Measurements from ENCODE around the gene GNPTAB. TPM values are rescaled to one million over a fixed set of nuclear protein-coding genes. Genes with fewer than 3 reads are reported as not detected.
"Not testable (repeated sequence)": the region's sequence is repeated elsewhere in the genome, so short reads cannot be mapped to it uniquely, and the experiment has no call there.

Gene GNPTAB
- total RNA-seq, 5 donors from 2014 or later (not counting 1 experiment from before 2014, with no cell fraction given): 44.9 to 66.8 (median 57.0) TPM

DNA sequence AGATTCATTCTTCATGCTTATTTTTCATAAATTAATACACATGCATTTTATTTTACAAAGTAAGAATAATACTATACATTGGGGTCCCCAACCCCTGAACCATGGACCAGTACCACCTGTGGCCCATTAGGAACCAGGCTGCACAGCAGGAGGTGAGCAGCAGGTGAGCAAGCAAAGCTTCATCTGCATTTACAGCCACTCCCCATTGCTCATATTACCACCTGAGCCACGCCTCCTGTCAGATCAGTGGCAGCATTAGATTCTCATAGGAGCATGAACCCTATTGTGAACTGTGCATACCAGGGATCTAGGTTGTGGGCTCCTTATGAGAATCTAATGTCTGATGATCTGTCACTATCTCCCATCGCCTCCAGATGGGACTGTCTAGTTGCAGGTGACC, 30.9 kb upstream of the GNPTAB start:
- not testable (repeated sequence) for H3K4me3 ChIP-seq (ENCODE audit: control insufficient read depth in 1 of 2, extremely low read depth in 1 of 2, low read length in 1 of 2)

DNA sequence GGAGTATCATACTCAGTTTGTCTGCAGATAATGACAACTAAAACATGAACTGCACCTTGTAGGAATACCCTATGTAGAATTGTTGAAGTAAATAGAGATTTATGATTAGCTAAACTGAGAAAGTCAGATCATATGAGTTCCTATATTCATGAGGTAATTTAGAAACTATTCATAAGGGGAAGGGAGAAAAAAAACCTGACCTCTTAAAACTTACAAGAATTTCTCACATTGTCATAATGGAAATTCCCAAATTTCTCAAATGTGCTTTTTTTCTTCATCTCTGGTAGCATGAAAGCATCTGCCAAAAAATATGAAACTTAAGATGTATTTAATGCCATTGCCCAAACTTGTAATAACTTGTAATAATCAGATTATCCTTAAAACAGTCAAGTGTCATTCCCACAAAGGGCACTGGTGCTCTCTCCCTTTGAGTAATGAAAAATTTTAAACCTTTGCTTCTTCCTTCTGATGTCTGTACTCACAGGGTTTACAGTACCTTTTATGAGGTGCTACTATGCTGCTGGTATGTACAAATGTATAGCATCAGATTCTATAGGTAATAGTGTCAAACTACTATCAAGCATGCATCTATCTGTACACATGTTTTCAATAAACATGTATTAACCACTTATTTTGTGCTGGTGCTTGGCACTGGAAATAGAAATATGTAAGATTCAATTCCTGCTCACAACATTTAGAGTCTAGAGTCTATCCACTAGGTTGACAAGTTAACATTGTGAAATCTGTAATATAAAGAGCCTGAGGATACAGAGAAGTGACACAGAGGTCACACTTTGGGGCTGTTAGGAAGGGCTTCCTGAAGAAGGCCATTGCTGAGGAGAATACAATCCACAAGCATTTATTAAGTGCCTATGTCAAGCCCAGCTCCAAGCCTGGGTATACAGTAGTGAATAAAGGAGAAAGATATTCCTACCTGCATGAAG, 29.2 kb upstream of the GNPTAB start:
- Histone ChIP-seq H3K36me3 (ENCODE audit: control insufficient read depth in 2 of 2, extremely low read depth in 1 of 2, insufficient read depth in 1 of 2, low read length in 1 of 2) (no peaks in the 10 kb centered on the region), H3K27me3 (replicated peaks in 1 of 2; ENCODE audit: control insufficient read depth in 2 of 2, extremely low read depth in 1 of 2, insufficient read depth in 2 of 2, low read length in 1 of 2) (no peaks in the 10 kb centered on the region), H3K4me1 (ENCODE audit: control insufficient read depth in 1 of 2, extremely low read depth in 1 of 2, insufficient read depth in 2 of 2, low read length in 2 of 2) (no peaks in the 10 kb centered on the region), H3K27ac (ENCODE audit: low read length) (no peak overlapping the region), H3K9me3 (no peaks in the 10 kb centered on the region), H3K4me3 (ENCODE audit: control insufficient read depth in 1 of 2, extremely low read depth in 1 of 2, low read length in 1 of 2) (no peak overlapping the region)
- Mint-ChIP-seq H3K36me3 (no peaks in the 10 kb centered on the region), H3K27me3 (peaks cover 0 to 3% of the 10 kb centered on the region in 2 donors), H3K27ac (no peak overlapping the region), H3K4me1 (peaks cover 0 to 1% (median 0%) of the 10 kb centered on the region in 3 donors), H3K9me3 (peaks cover 0 to 1% (median 0%) of the 10 kb centered on the region in 3 donors), H3K4me3 (no peak overlapping the region)
- DNase-seq (no peak), ATAC-seq (replicated peaks in 1 of 4) (no peak)
- ChIA-PET POLR2A (interaction anchor here (0.6 kb wide), 2 partner anchors 11 to 476 kb away, joined by 3 read pairs; no protein-coding TSS in a partner anchor), CTCF (no interaction called here)

More for the DNA sequence above, 30.9 kb upstream of the GNPTAB start:
- H3K9me3 ChIP-seq; DNase-seq; H3K9me3 Mint-ChIP-seq; H3K36me3 ChIP-seq (ENCODE audit: control insufficient read depth in 2 of 2, extremely low read depth in 1 of 2, insufficient read depth in 1 of 2, low read length in 1 of 2); H3K27me3 Mint-ChIP-seq; H3K27ac ChIP-seq (ENCODE audit: low read length); H3K27me3 ChIP-seq (replicated peaks in 1 of 2; ENCODE audit: control insufficient read depth in 2 of 2, extremely low read depth in 1 of 2, insufficient read depth in 2 of 2, low read length in 1 of 2); H3K27ac Mint-ChIP-seq; POLR2A ChIA-PET; H3K4me1 Mint-ChIP-seq; CTCF ChIA-PET; ATAC-seq (replicated peaks in 1 of 4); H3K4me1 ChIP-seq (ENCODE audit: control insufficient read depth in 1 of 2, extremely low read depth in 1 of 2, insufficient read depth in 2 of 2, low read length in 2 of 2); H3K36me3 Mint-ChIP-seq; H3K4me3 Mint-ChIP-seq: not testable (repeated sequence)
- no CpG with 5 or more reads among the region's 2 CpGs for WGBS (ENCODE audit: insufficient coverage)

DNA sequence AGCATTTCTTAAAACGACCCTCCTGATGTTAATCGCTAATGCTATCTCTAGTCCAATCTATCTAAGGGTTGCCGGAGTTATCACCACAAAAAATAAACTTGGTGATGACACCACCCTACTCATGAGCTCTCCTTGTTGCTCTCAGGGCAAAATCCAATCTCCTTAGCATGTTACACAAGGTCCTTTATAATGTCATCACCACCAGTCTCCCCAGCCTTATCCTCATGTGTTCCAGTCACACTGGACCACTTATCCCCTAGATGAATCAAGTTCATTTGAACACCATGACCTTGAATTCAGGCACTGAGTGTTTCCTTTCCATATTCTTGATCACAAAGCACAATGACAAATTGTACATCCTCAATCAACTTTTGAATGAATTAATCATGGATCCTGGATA, 27.6 kb upstream of the GNPTAB start:
- Mint-ChIP-seq H3K27me3 (peaks cover 0 to 3% of the 10 kb centered on the region in 2 donors), H3K9me3 (no peaks in the 10 kb centered on the region), H3K36me3 (no peaks in the 10 kb centered on the region), H3K4me3 (no peak overlapping the region), H3K27ac (no peak overlapping the region), H3K4me1 (peaks cover 0 to 3% (median 0%) of the 10 kb centered on the region in 3 donors)
- no peak overlapping the region for H3K4me3 ChIP-seq (ENCODE audit: control insufficient read depth in 1 of 2, extremely low read depth in 1 of 2, low read length in 1 of 2)
- no peak overlapping the region for H3K27ac ChIP-seq (ENCODE audit: low read length)
- no peaks in the 10 kb centered on the region for H3K9me3 ChIP-seq
- ATAC-seq (replicated peaks in 1 of 4): no peak
- WGBS (ENCODE audit: insufficient coverage): 93% methylated on average over 3 of the region's 3 CpGs
- DNase-seq: no peak
- no peaks in the 10 kb centered on the region for H3K27me3 ChIP-seq (replicated peaks in 1 of 2; ENCODE audit: control insufficient read depth in 2 of 2, extremely low read depth in 1 of 2, insufficient read depth in 2 of 2, low read length in 1 of 2)
- ChIA-PET CTCF (no interaction called here), POLR2A (no interaction called here)
- H3K36me3 ChIP-seq (ENCODE audit: control insufficient read depth in 2 of 2, extremely low read depth in 1 of 2, insufficient read depth in 1 of 2, low read length in 1 of 2): no peaks in the 10 kb centered on the region
- no peaks in the 10 kb centered on the region for H3K4me1 ChIP-seq (ENCODE audit: control insufficient read depth in 1 of 2, extremely low read depth in 1 of 2, insufficient read depth in 2 of 2, low read length in 2 of 2)

DNA sequence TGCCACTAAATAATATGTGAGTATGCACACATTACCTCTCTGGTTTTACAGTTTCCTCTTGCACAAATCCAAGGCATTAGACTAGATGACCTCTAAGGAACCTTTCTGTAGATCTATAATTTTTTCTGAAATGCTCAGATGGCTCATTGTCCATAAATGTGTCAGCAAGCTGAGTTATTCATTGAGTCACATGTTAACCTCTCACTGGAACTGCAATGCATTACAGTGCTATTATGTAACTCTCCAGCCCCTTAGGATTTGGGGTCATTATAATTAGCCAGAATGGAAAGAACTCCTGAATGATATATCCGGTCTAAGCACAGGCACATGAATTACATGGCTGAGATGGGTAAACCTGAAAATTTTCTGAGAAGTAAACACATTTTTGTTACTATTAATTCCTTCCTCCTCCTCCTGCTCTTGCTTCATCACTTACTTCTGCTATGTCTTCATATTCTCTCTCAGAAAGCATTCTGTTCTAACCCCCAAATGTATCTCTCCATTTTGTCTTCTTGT, 26.3 kb upstream of the GNPTAB start:
- no CpG with 5 or more reads among the region's 1 CpG for WGBS (ENCODE audit: insufficient coverage)

DNA sequence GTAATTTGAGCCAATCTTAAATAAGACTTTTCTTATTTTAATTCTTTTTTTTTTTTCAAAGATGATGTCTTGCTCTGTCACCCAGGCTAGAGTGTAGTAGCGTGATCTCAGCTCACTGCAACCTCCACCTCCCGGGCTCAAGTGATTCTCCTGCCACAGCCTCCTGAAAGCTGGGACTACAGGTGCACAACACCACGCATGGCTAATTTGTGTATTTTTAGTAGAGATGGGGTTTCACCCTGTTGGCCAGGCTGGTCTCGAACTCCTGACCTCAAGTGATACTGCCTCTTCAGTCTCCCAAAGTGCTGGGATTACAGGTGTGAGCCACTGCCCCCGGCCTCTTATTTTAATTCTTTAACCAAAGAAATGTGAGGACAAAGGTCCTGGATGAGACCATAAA, 25.9 kb upstream of the GNPTAB start:
- H3K36me3 ChIP-seq (ENCODE audit: control insufficient read depth in 2 of 2, extremely low read depth in 1 of 2, insufficient read depth in 1 of 2, low read length in 1 of 2); H3K27ac Mint-ChIP-seq; ATAC-seq (replicated peaks in 1 of 4); H3K4me1 ChIP-seq (ENCODE audit: control insufficient read depth in 1 of 2, extremely low read depth in 1 of 2, insufficient read depth in 2 of 2, low read length in 2 of 2); H3K9me3 Mint-ChIP-seq; H3K4me3 ChIP-seq (ENCODE audit: control insufficient read depth in 1 of 2, extremely low read depth in 1 of 2, low read length in 1 of 2); H3K36me3 Mint-ChIP-seq; H3K9me3 ChIP-seq; H3K27ac ChIP-seq (ENCODE audit: low read length); H3K27me3 Mint-ChIP-seq; POLR2A ChIA-PET; H3K27me3 ChIP-seq (replicated peaks in 1 of 2; ENCODE audit: control insufficient read depth in 2 of 2, extremely low read depth in 1 of 2, insufficient read depth in 2 of 2, low read length in 1 of 2); H3K4me1 Mint-ChIP-seq; H3K4me3 Mint-ChIP-seq; DNase-seq: not testable (repeated sequence)
- CTCF ChIA-PET: interaction anchor here in 1 of 2 donors (0.6 kb wide), 1 partner anchor 39 kb away, joined by 7 read pairs; no protein-coding TSS in a partner anchor
- WGBS (ENCODE audit: insufficient coverage): no CpG with 5 or more reads among the region's 5 CpGs

More for the DNA sequence above, 26.3 kb upstream of the GNPTAB start:
- peaks cover 0 to 3% (median 0%) of the 10 kb centered on the region in 3 donors for H3K4me1 Mint-ChIP-seq
- no peaks in the 10 kb centered on the region for H3K4me1 ChIP-seq (ENCODE audit: control insufficient read depth in 1 of 2, extremely low read depth in 1 of 2, insufficient read depth in 2 of 2, low read length in 2 of 2)
- no peaks in the 10 kb centered on the region for H3K9me3 Mint-ChIP-seq
- CTCF ChIA-PET: no interaction called here
- ATAC-seq (replicated peaks in 1 of 4) (no peak), DNase-seq (no peak)
- no peak overlapping the region for H3K4me3 ChIP-seq (ENCODE audit: control insufficient read depth in 1 of 2, extremely low read depth in 1 of 2, low read length in 1 of 2)
- no peaks in the 10 kb centered on the region for H3K36me3 Mint-ChIP-seq
- H3K27me3 ChIP-seq (replicated peaks in 1 of 2; ENCODE audit: control insufficient read depth in 2 of 2, extremely low read depth in 1 of 2, insufficient read depth in 2 of 2, low read length in 1 of 2): no peaks in the 10 kb centered on the region
- no peaks in the 10 kb centered on the region for H3K9me3 ChIP-seq
- no peak overlapping the region for H3K27ac ChIP-seq (ENCODE audit: low read length)
- POLR2A ChIA-PET: no interaction called here
- no peaks in the 10 kb centered on the region for H3K27me3 Mint-ChIP-seq
- no peak overlapping the region for H3K27ac Mint-ChIP-seq
- no peaks in the 10 kb centered on the region for H3K36me3 ChIP-seq (ENCODE audit: control insufficient read depth in 2 of 2, extremely low read depth in 1 of 2, insufficient read depth in 1 of 2, low read length in 1 of 2)
- no peak overlapping the region for H3K4me3 Mint-ChIP-seq

DNA sequence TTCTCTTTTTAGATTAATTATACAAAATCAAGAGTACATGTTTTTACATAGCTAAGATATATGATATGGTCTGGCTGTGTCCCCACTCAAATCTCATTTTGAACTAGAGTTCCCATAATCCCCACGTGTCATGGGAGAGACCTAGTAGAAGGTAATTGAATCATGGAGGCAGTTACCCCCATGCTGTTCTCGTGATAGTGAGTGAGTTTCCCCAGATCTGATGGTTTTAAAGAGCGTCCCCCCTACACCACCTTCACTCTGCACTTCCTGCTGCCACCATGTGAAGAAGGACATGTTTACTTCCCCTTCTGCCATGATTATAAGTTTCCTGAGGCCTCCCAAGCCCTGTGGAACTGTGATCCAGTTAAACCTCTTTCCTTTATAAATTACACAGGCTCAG, 25.2 kb upstream of the GNPTAB start:
- WGBS (ENCODE audit: insufficient coverage): no CpG with 5 or more reads among the region's 3 CpGs
- H3K4me1 ChIP-seq (ENCODE audit: control insufficient read depth in 1 of 2, extremely low read depth in 1 of 2, insufficient read depth in 2 of 2, low read length in 2 of 2): no peaks in the 10 kb centered on the region
- Mint-ChIP-seq H3K4me1 (peaks cover 0 to 3% (median 0%) of the 10 kb centered on the region in 3 donors), H3K27ac (no peak overlapping the region), H3K27me3 (no peaks in the 10 kb centered on the region), H3K36me3 (no peaks in the 10 kb centered on the region), H3K4me3 (no peak overlapping the region), H3K9me3 (no peaks in the 10 kb centered on the region)
- no peak overlapping the region for H3K4me3 ChIP-seq (ENCODE audit: control insufficient read depth in 1 of 2, extremely low read depth in 1 of 2, low read length in 1 of 2)
- ATAC-seq (replicated peaks in 1 of 4) (no peak), DNase-seq (no peak)
- CTCF ChIA-PET: no interaction called here
- H3K27ac ChIP-seq (ENCODE audit: low read length): no peak overlapping the region
- POLR2A ChIA-PET: no interaction called here
- no peaks in the 10 kb centered on the region for H3K27me3 ChIP-seq (replicated peaks in 1 of 2; ENCODE audit: control insufficient read depth in 2 of 2, extremely low read depth in 1 of 2, insufficient read depth in 2 of 2, low read length in 1 of 2)
- no peaks in the 10 kb centered on the region for H3K9me3 ChIP-seq
- no peaks in the 10 kb centered on the region for H3K36me3 ChIP-seq (ENCODE audit: control insufficient read depth in 2 of 2, extremely low read depth in 1 of 2, insufficient read depth in 1 of 2, low read length in 1 of 2)

Measured in T-cell (primary cell).